Heart right ventricle (tissue), 16 donors: ENCODE data around the gene REM2. TPM values are rescaled to one million over a fixed set of nuclear protein-coding genes. Genes with fewer than 3 reads are reported as not detected.
A peak's percentile ranks its signal among the peaks of the same experiment; 100 is the strongest.

Experiments used
- ATAC-seq, 8 donors: fragments of 200-7000 bp; cut with Tn5 transposase; one replicate each; pipeline ENCODE4 v1.9.1; 2020; ENCODE audit warnings: mild to moderate bottlenecking in 8 of 8, moderate library complexity in 8 of 8, moderate number of reproducible peaks in 1 of 8
- DNase-seq, 2 donors: peaks; one replicate each; pipeline ENCODE4 v3.0.0-alpha.2; 2020
- H3K27ac ChIP-seq, 10 donors: fragments of 200-600 bp; sonication (generic) in 2 of 10; one replicate each; pipeline versions ENCODE4 v1.5.0 to v1.8.0; 2020 to 2022; ENCODE audit warnings: mild to moderate bottlenecking in 3 of 10
- H3K27me3 ChIP-seq, 7 donors: fragments of 200-600 bp; one replicate each; pipeline ENCODE4 v1.8.0; 2021 to 2022; ENCODE audit warnings: mild to moderate bottlenecking in 2 of 7
- H3K36me3 ChIP-seq, 9 donors: fragments of 200-600 bp; sonication (generic) in 1 of 9; one replicate each; pipeline versions ENCODE4 v1.5.0 to v1.8.0; 2020 to 2022; ENCODE audit warnings: mild to moderate bottlenecking in 2 of 9
- H3K4me1 ChIP-seq, 9 donors: fragments of 200-600 bp; sonication (generic) in 1 of 9; one replicate each; pipeline versions ENCODE4 v1.5.0 to v1.8.0; 2020 to 2022; ENCODE audit warnings: mild to moderate bottlenecking in 4 of 9
- H3K4me3 ChIP-seq, 10 donors: fragments of 200-600 bp; sonication (generic) in 2 of 10; one replicate each; pipeline versions ENCODE4 v1.5.0 to v1.8.0; 2020 to 2022; ENCODE audit warnings: mild to moderate bottlenecking in 7 of 10, moderate library complexity in 2 of 10
- H3K9me3 ChIP-seq, 11 donors: fragments of 200-600 bp in 10 of 11; sonication (generic) in 2 of 11; one replicate each; pipeline versions ENCODE4 v1.5.0 to v1.8.0; 2013 to 2022; ENCODE audit warnings: mild to moderate bottlenecking in 2 of 11, control low read depth in 1 of 11, moderate library complexity in 1 of 11
- CTCF ChIP-seq, 9 donors: fragments of 200-600 bp; sonication (generic) in 2 of 9; IDR thresholded peaks; one replicate each; pipeline versions ENCODE4 v1.5.0 to v1.8.0; 2021 to 2022; ENCODE audit warnings: antibody characterized with exemption in 9 of 9, mild to moderate bottlenecking in 5 of 9, moderate library complexity in 1 of 9
- WGBS, 2 donors: extraction: QIAGEN DNeasy Blood & Tissue Kit; methylation state at CpG; one replicate each; pipeline ENCODE4 v1.1.7; 2013; ENCODE audit warnings: inconsistent platforms in 1 of 2; 5-methylcytosine and 5-hydroxymethylcytosine counted together
- intact Hi-C, 10 donors: fragments of 100-400 bp; cut with DNase I; formaldehyde crosslinking; loops; one replicate each; pipeline versions ENCODE4 v1.11.1 to v1.14.2; 2022
- polyA plus RNA-seq, 2 donors: library from polyadenylated mRNA; stranded (reverse); fragments of 200-250 nt; gene quantifications; one replicate each; pipeline ENCODE4 v1.2.3, GENCODE V29; 2013
- total RNA-seq, 10 donors: library from RNA; stranded (reverse); fragmentation: NEBNext Ultra II Directional in 3 of 10; extraction: Animal tissue kit (Norgen Biotek cat#: 25700) in 3 of 10; gene quantifications; one replicate each; pipeline versions ENCODE4 v1.2.1 to v1.2.4, GENCODE V29; 2021 to 2023
- donor health status: Arrhythmogenic right ventricular cardiomyopathy.
- donor health status: ischemic (EF 13 %, LVEDD 7.1; RV severe dilation, severe dysfunction).
- donor health status: healthy with polysubstance abuse.
- donor health status: DM: no; HTN: yes; CAD: no.
- donor health status: DM: no; HTN: no; CAD: no.
- donor health status: ischemic (EF 25% LVEDD 6.9; RV normal size, moderate dysfunction).
- donor health status: ischemic (EF 25% LVEDD 5.7; RV mildly dilated, moderate dysfunction).
- donor health status: healthy.
- donor health status: DM: yes; HTN: yes; CAD: no.
- donor health status: Ischemic cardiomyopathy.
- donor health status: ischemic (EF 35%, LVEDD 5.7; RV mildly dilated, moderate dysfunction).
- donor health status: nonischemic (EF 11% LVEDD 7.7; RV severe dilation, severe dysfunction).
- donor health status: DM: yes; HTN: yes; CAD: no.
- donor health status: PGD.
- donor health status: ischemic (EF 29% LVEDD 5.4; RV normal size, mild dysfunction).
- donor health status: nonischemic (EF 23%, LVEDD 6.1; RV moderate dilation, normal function).

The REM2 gene
- total and polyA plus RNA-seq, 12 donors, result 0.07 to 0.25 (median 0.18) TPM; not detected in 6

- TF ChIP-seq CTCF (IDR thresholded peaks at IDR 0.05), result no peak
- Histone ChIP-seq H3K4me3 (peak overlapping the region in 3 of 10 donors; percentile 1 to 8 (median 7)), H3K27ac (peak overlapping the region in 9 of 10 donors; percentile 55 to 92 (median 79)), H3K9me3 (no peaks in the 10 kb centered on the region), H3K4me1 (peaks cover 19 to 73% (median 61%) of the 10 kb centered on the region in 9 donors), H3K36me3 (peaks cover 0 to 44% (median 29%) of the 10 kb centered on the region in 9 donors), H3K27me3 (no peaks in the 10 kb centered on the region)
- WGBS, 2 donors, result 43 to 55% methylated on average over 14 of the region's 14 CpGs
- intact Hi-C loops, result no loop called here
- DNase-seq (no peak), ATAC-seq (no peak)
Observed at GRCh38 chr14:22847661-22848341, 35.2 kb upstream of the REM2 start.

GRCh38 chr14:22848351-22849164 lies 34.5 kb upstream of the REM2 start:
- intact Hi-C loops, result no loop called here
- Histone ChIP-seq H3K4me1 (peaks cover 19 to 81% (median 61%) of the 10 kb centered on the region in 9 donors), H3K36me3 (peaks cover 0 to 36% (median 22%) of the 10 kb centered on the region in 9 donors), H3K4me3 (peak overlapping the region in 5 of 10 donors; percentile 1 to 19 (median 8)), H3K27me3 (no peaks in the 10 kb centered on the region), H3K27ac (peak overlapping the region; percentile 39 to 92 (median 78)), H3K9me3 (no peaks in the 10 kb centered on the region)
- TF ChIP-seq CTCF (IDR thresholded peaks at IDR 0.05), result no peak
- peak; percentile 76 to 78 for DNase-seq
- ATAC-seq, result peak; percentile 33 to 71 (median 58)
- WGBS, 2 donors, result 8 to 11% methylated on average over 12 of the region's 12 CpGs

GRCh38 chr14:22849212-22849819 lies 33.7 kb upstream of the REM2 start:
- Histone ChIP-seq H3K27me3 (no peaks in the 10 kb centered on the region), H3K36me3 (peaks cover 0 to 29% (median 19%) of the 10 kb centered on the region in 9 donors), H3K9me3 (no peaks in the 10 kb centered on the region), H3K4me1 (peaks cover 19 to 82% (median 61%) of the 10 kb centered on the region in 9 donors), H3K4me3 (peak overlapping the region in 3 of 10 donors; percentile 8 to 19 (median 16)), H3K27ac (peak overlapping the region in 9 of 10 donors; percentile 39 to 92 (median 79))
- peak; percentile 45 to 68 for DNase-seq
- 49 to 54% methylated on average over 19 of the region's 19 CpGs for WGBS, 2 donors
- peak in 7 of 8 donors; percentile 1 to 31 (median 10) for ATAC-seq
- intact Hi-C loops, result no loop called here
- no peak for TF ChIP-seq CTCF (IDR thresholded peaks at IDR 0.05)
